T follicular helper cell (primary cell): ENCODE measurements around the gene NRXN2.

Experiments used
- DNase-seq: peaks from one replicate; pipeline ENCODE4 v3.0.0-alpha.2; 2020; ENCODE audit warnings: low read depth

The NRXN2 gene

GRCh38 chr11:64743591-64744543, 20.9 kb upstream of the NRXN2 start, which contains the start of gene RASGRP2:
RASGRP2 (minus strand) TSS chr11:64744142; CDS start chr11:64742866, 1,276 bp downstream.
- DNase-seq = peak; percentile 81

GRCh38 chr11:64742889-64743590, 20.0 kb upstream of the NRXN2 start:
- peak; percentile 62 for DNase-seq

GRCh38 chr11:64742087-64742888, 19.3 kb upstream of the NRXN2 start:
- no peak for DNase-seq

- DNase-seq = no peak
Measured at GRCh38 chr11:64741375-64742086, 18.5 kb upstream of the NRXN2 start.

- no peak for DNase-seq
Measured at GRCh38 chr11:64739871-64740270, 16.9 kb upstream of the NRXN2 start.

GRCh38 chr11:64736654-64737053, 13.7 kb upstream of the NRXN2 start:
- DNase-seq = no peak

GRCh38 chr11:64735725-64736259, 12.8 kb upstream of the NRXN2 start:
- no peak for DNase-seq

- no peak for DNase-seq
Measured at GRCh38 chr11:64734811-64735724, 12.1 kb upstream of the NRXN2 start.

- no peak for DNase-seq
Measured at GRCh38 chr11:64731601-64732000, 8.6 kb upstream of the NRXN2 start.

GRCh38 chr11:64729851-64730382, 6.9 kb upstream of the NRXN2 start:
- DNase-seq = no peak

- DNase-seq = no peak
Measured at GRCh38 chr11:64728757-64729365, 5.9 kb upstream of the NRXN2 start.

- no peak for DNase-seq
Measured at GRCh38 chr11:64726867-64727530, 4.0 kb upstream of the NRXN2 start.

- DNase-seq = no peak
Measured at GRCh38 chr11:64726211-64726641, 3.2 kb upstream of the NRXN2 start.

- DNase-seq = no peak
Measured at GRCh38 chr11:64724863-64725532, 2.0 kb upstream of the NRXN2 start.

GRCh38 chr11:64723907-64724862, 1.2 kb upstream of the NRXN2 start:
- no peak for DNase-seq

GRCh38 chr11:64722141-64723065, 594 bp downstream of the NRXN2 start:
- no peak for DNase-seq
